Neural cell (in vitro differentiated cells): ENCODE data around the gene MYRIP.

ENCODE experiments used
- CTCF ChIP-seq: fragments of 450-650 bp; IDR thresholded peaks from 2 replicates; pipeline ENCODE4 v1.5.1; 2014; ENCODE audit warnings: antibody characterized with exemption, mild to moderate bottlenecking, moderate library complexity; ENCODE audit not compliant: poor library complexity, severe bottlenecking
- RAD21 ChIP-seq: fragments of 450-650 bp; conservative IDR thresholded peaks from 2 replicates; pipeline ENCODE4 v1.6.1; 2014; ENCODE audit warnings: antibody characterized with exemption, mild to moderate bottlenecking, moderate library complexity
- SMC3 ChIP-seq: fragments of 450-650 bp; conservative IDR thresholded peaks from 2 replicates; pipeline ENCODE4 v1.6.1; 2014; ENCODE audit warnings: antibody characterized with exemption, mild to moderate bottlenecking, moderate library complexity; ENCODE audit not compliant: poor library complexity
- TAF1 ChIP-seq: IDR thresholded peaks from 2 replicates; pipeline ENCODE4 v1.6.1; 2012; ENCODE audit warnings: low read depth
- TF ChIP-seq, protein P1 (sequence below): IDR thresholded peaks from 2 replicates; pipeline ENCODE4 v1.6.1; 2012; ENCODE audit warnings: borderline replicate concordance

- TF ChIP-seq SMC3 (no peak), CTCF (no peak), RAD21 (no peak), TAF1 (no peak)
- TF ChIP-seq, protein P1, sequence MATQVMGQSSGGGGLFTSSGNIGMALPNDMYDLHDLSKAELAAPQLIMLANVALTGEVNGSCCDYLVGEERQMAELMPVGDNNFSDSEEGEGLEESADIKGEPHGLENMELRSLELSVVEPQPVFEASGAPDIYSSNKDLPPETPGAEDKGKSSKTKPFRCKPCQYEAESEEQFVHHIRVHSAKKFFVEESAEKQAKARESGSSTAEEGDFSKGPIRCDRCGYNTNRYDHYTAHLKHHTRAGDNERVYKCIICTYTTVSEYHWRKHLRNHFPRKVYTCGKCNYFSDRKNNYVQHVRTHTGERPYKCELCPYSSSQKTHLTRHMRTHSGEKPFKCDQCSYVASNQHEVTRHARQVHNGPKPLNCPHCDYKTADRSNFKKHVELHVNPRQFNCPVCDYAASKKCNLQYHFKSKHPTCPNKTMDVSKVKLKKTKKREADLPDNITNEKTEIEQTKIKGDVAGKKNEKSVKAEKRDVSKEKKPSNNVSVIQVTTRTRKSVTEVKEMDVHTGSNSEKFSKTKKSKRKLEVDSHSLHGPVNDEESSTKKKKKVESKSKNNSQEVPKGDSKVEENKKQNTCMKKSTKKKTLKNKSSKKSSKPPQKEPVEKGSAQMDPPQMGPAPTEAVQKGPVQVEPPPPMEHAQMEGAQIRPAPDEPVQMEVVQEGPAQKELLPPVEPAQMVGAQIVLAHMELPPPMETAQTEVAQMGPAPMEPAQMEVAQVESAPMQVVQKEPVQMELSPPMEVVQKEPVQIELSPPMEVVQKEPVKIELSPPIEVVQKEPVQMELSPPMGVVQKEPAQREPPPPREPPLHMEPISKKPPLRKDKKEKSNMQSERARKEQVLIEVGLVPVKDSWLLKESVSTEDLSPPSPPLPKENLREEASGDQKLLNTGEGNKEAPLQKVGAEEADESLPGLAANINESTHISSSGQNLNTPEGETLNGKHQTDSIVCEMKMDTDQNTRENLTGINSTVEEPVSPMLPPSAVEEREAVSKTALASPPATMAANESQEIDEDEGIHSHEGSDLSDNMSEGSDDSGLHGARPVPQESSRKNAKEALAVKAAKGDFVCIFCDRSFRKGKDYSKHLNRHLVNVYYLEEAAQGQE: no peak
Observed at GRCh38 chr3:39801216-39801615, 8.2 kb upstream of the MYRIP start.
